Measurements from ENCODE around the gene C1QTNF1.

C1QTNF1 gene

GRCh38 chr17:78997881-78998280, 26.1 kb upstream of the C1QTNF1 start:
- H3K4me3 Mint-ChIP-seq, result no peak overlapping the region
- no peak overlapping the region for H3K27ac Mint-ChIP-seq
- no peaks in the 10 kb centered on the region for H3K9me3 Mint-ChIP-seq
- peaks cover 29% of the 10 kb centered on the region for H3K36me3 Mint-ChIP-seq (ENCODE audit: low read depth)
- no peak for DNase-seq (ENCODE audit: low spot score)
- no peaks in the 10 kb centered on the region for H3K4me1 Mint-ChIP-seq (ENCODE audit: low read depth)
- no peaks in the 10 kb centered on the region for H3K27me3 Mint-ChIP-seq (ENCODE audit: low read depth)

GRCh38 chr17:78998311-78999055, 25.5 kb upstream of the C1QTNF1 start:
- Mint-ChIP-seq H3K9me3 (no peaks in the 10 kb centered on the region), H3K27me3 (ENCODE audit: low read depth) (no peaks in the 10 kb centered on the region), H3K4me1 (ENCODE audit: low read depth) (no peaks in the 10 kb centered on the region), H3K27ac (no peak overlapping the region), H3K36me3 (ENCODE audit: low read depth) (peaks cover 24% of the 10 kb centered on the region), H3K4me3 (no peak overlapping the region)
- no peak for DNase-seq (ENCODE audit: low spot score)

GRCh38 chr17:78999056-78999768, 24.8 kb upstream of the C1QTNF1 start:
- Mint-ChIP-seq H3K36me3 (ENCODE audit: low read depth) (peaks cover 23% of the 10 kb centered on the region), H3K9me3 (no peaks in the 10 kb centered on the region), H3K27ac (no peak overlapping the region), H3K4me1 (ENCODE audit: low read depth) (no peaks in the 10 kb centered on the region), H3K27me3 (ENCODE audit: low read depth) (no peaks in the 10 kb centered on the region), H3K4me3 (no peak overlapping the region)
- DNase-seq (ENCODE audit: low spot score), result no peak

GRCh38 chr17:78999947-79000395, 24.0 kb upstream of the C1QTNF1 start:
- Mint-ChIP-seq H3K9me3 (no peaks in the 10 kb centered on the region), H3K36me3 (ENCODE audit: low read depth) (peaks cover 23% of the 10 kb centered on the region), H3K4me1 (ENCODE audit: low read depth) (no peaks in the 10 kb centered on the region), H3K27me3 (ENCODE audit: low read depth) (no peaks in the 10 kb centered on the region), H3K27ac (peak overlapping the region; percentile 11), H3K4me3 (no peak overlapping the region)
- no peak for DNase-seq (ENCODE audit: low spot score)

- peak overlapping the region; percentile 11 for H3K27ac Mint-ChIP-seq
- H3K27me3 Mint-ChIP-seq (ENCODE audit: low read depth), result no peaks in the 10 kb centered on the region
- DNase-seq (ENCODE audit: low spot score), result no peak
- H3K9me3 Mint-ChIP-seq, result no peaks in the 10 kb centered on the region
- no peak overlapping the region for H3K4me3 Mint-ChIP-seq
- peaks cover 6% of the 10 kb centered on the region for H3K4me1 Mint-ChIP-seq (ENCODE audit: low read depth)
- peaks cover 21% of the 10 kb centered on the region for H3K36me3 Mint-ChIP-seq (ENCODE audit: low read depth)
Measured at GRCh38 chr17:79000396-79001189, 23.4 kb upstream of the C1QTNF1 start.

GRCh38 chr17:79001190-79002020, 22.6 kb upstream of the C1QTNF1 start:
- Mint-ChIP-seq H3K27ac (no peak overlapping the region), H3K9me3 (no peaks in the 10 kb centered on the region), H3K4me3 (no peak overlapping the region), H3K36me3 (ENCODE audit: low read depth) (peaks cover 18% of the 10 kb centered on the region), H3K4me1 (ENCODE audit: low read depth) (peaks cover 12% of the 10 kb centered on the region), H3K27me3 (ENCODE audit: low read depth) (no peaks in the 10 kb centered on the region)
- no peak for DNase-seq (ENCODE audit: low spot score)

- Mint-ChIP-seq H3K27me3 (ENCODE audit: low read depth) (no peaks in the 10 kb centered on the region), H3K36me3 (ENCODE audit: low read depth) (peaks cover 16% of the 10 kb centered on the region), H3K27ac (no peak overlapping the region), H3K9me3 (no peaks in the 10 kb centered on the region), H3K4me1 (ENCODE audit: low read depth) (peaks cover 18% of the 10 kb centered on the region), H3K4me3 (no peak overlapping the region)
- DNase-seq (ENCODE audit: low spot score), result no peak
Measured at GRCh38 chr17:79002291-79002690, 21.7 kb upstream of the C1QTNF1 start.

GRCh38 chr17:79002796-79003593, 21.0 kb upstream of the C1QTNF1 start:
- DNase-seq (ENCODE audit: low spot score), result no peak
- H3K4me3 Mint-ChIP-seq, result no peak overlapping the region
- no peak overlapping the region for H3K27ac Mint-ChIP-seq
- H3K9me3 Mint-ChIP-seq, result no peaks in the 10 kb centered on the region
- no peaks in the 10 kb centered on the region for H3K27me3 Mint-ChIP-seq (ENCODE audit: low read depth)
- H3K4me1 Mint-ChIP-seq (ENCODE audit: low read depth), result peaks cover 24% of the 10 kb centered on the region
- H3K36me3 Mint-ChIP-seq (ENCODE audit: low read depth), result peaks cover 17% of the 10 kb centered on the region

- no peaks in the 10 kb centered on the region for H3K9me3 Mint-ChIP-seq
- no peaks in the 10 kb centered on the region for H3K27me3 Mint-ChIP-seq (ENCODE audit: low read depth)
- peaks cover 23% of the 10 kb centered on the region for H3K36me3 Mint-ChIP-seq (ENCODE audit: low read depth)
- H3K27ac Mint-ChIP-seq, result peak overlapping the region; percentile 36
- no peak overlapping the region for H3K4me3 Mint-ChIP-seq
- DNase-seq (ENCODE audit: low spot score), result no peak
- peaks cover 32% of the 10 kb centered on the region for H3K4me1 Mint-ChIP-seq (ENCODE audit: low read depth)
Measured at GRCh38 chr17:79003661-79004411, 20.1 kb upstream of the C1QTNF1 start.

- Mint-ChIP-seq H3K4me3 (no peak overlapping the region), H3K9me3 (no peaks in the 10 kb centered on the region), H3K4me1 (ENCODE audit: low read depth) (peaks cover 35% of the 10 kb centered on the region), H3K27me3 (ENCODE audit: low read depth) (no peaks in the 10 kb centered on the region), H3K27ac (peak overlapping the region; percentile 26), H3K36me3 (ENCODE audit: low read depth) (peaks cover 17% of the 10 kb centered on the region)
- no peak for DNase-seq (ENCODE audit: low spot score)
Measured at GRCh38 chr17:79005063-79005861, 18.7 kb upstream of the C1QTNF1 start.

- H3K4me1 Mint-ChIP-seq (ENCODE audit: low read depth), result peaks cover 35% of the 10 kb centered on the region
- no peaks in the 10 kb centered on the region for H3K27me3 Mint-ChIP-seq (ENCODE audit: low read depth)
- peak overlapping the region; percentile 4 for H3K27ac Mint-ChIP-seq
- H3K36me3 Mint-ChIP-seq (ENCODE audit: low read depth), result peaks cover 17% of the 10 kb centered on the region
- H3K9me3 Mint-ChIP-seq, result no peaks in the 10 kb centered on the region
- no peak overlapping the region for H3K4me3 Mint-ChIP-seq
- DNase-seq (ENCODE audit: low spot score), result no peak
Measured at GRCh38 chr17:79006046-79006445, 17.9 kb upstream of the C1QTNF1 start.
